WTC11 (cell line): ENCODE data around the gene NUP50. TPM values are rescaled to one million over a fixed set of nuclear protein-coding genes. Genes with fewer than 3 reads are reported as not detected.

ENCODE experiments used
- ATAC-seq: fragments of 200-7000 bp; cut with Tn5 transposase; 2 replicates; pipeline ENCODE4 v1.10.0; 2021; ENCODE audit warnings: mild to moderate bottlenecking, moderate library complexity
- CTCF ChIA-PET: fragments of 300-600 bp; sonication (Branson Sonifier 250); formaldehyde crosslinking; loops from one replicate; lab custom pipeline; 2021; ENCODE audit warnings: antibody characterized with exemption; lab: Charles Lee
- POLR2A ChIA-PET: fragments of 350-600 bp; sonication (Branson Sonifier 250); formaldehyde crosslinking; loops from one replicate; lab custom pipeline; 2021; ENCODE audit warnings: antibody characterized with exemption; lab: Charles Lee
- DNase-seq: peaks from one replicate; pipeline ENCODE4 v3.0.0; 2021; ENCODE audit warnings: low spot score
- H3K27ac Mint-ChIP-seq: 2 replicates; pipeline ENCODE4 v1.8.0; 2021; ENCODE audit warnings: mixed read lengths
- H3K27me3 Mint-ChIP-seq: 2 replicates; pipeline ENCODE4 v1.8.0; 2021; ENCODE audit warnings: low read depth, mild to moderate bottlenecking, moderate library complexity, mixed read lengths
- H3K36me3 Mint-ChIP-seq: 2 replicates; pipeline ENCODE4 v1.8.0; 2021; ENCODE audit warnings: mixed read lengths
- H3K4me1 Mint-ChIP-seq: 2 replicates; pipeline ENCODE4 v1.8.0; 2022; ENCODE audit warnings: mixed read lengths
- H3K4me3 Mint-ChIP-seq: 2 replicates; pipeline ENCODE4 v1.8.0; 2021; ENCODE audit warnings: mild to moderate bottlenecking, moderate library complexity, mixed read lengths
- H3K9me3 Mint-ChIP-seq: 2 replicates; pipeline ENCODE4 v1.8.0; 2021; ENCODE audit warnings: mixed read lengths
- AFF4 ChIP-seq: sonication (generic); formaldehyde crosslinking; IDR thresholded peaks from 2 replicates; pipeline ENCODE4 v1.8.1; 2023; ENCODE audit warnings: mild to moderate bottlenecking, missing genetic modification reagents, borderline replicate concordance
- FOXJ3 ChIP-seq: sonication (generic); formaldehyde crosslinking; IDR thresholded peaks from 2 replicates; pipeline ENCODE4 v1.9.0; 2021; ENCODE audit warnings: missing genetic modification reagents, mild to moderate bottlenecking, borderline replicate concordance
- GTF2I ChIP-seq: fragments of 250-450 bp; sonication (Bioruptor Pico); conservative IDR thresholded peaks from 2 replicates; pipeline ENCODE4 v1.4.0; 2021; ENCODE audit warnings: mild to moderate bottlenecking
- JUN ChIP-seq: sonication (generic); formaldehyde crosslinking; IDR thresholded peaks from 2 replicates; pipeline ENCODE4 v1.8.0; 2023; ENCODE audit warnings: mild to moderate bottlenecking, missing genetic modification reagents
- PRRX2 ChIP-seq: fragments of 250-450 bp; sonication (Bioruptor Pico); IDR thresholded peaks from 2 replicates; pipeline ENCODE4 v1.8.0; 2021; ENCODE audit warnings: mild to moderate bottlenecking
- SOX15 ChIP-seq: fragments of 250-450 bp; sonication (Bioruptor Pico); IDR thresholded peaks from 2 replicates; pipeline ENCODE4 v1.9.0; 2021; ENCODE audit warnings: mild to moderate bottlenecking
- STAT6 ChIP-seq: sonication (generic); formaldehyde crosslinking; conservative IDR thresholded peaks from 2 replicates; pipeline ENCODE4 v1.8.1; 2023; ENCODE audit warnings: mild to moderate bottlenecking, low read depth, missing genetic modification reagents, moderate library complexity
- ZBTB21 ChIP-seq: sonication (generic); formaldehyde crosslinking; IDR thresholded peaks from 2 replicates; pipeline ENCODE4 v1.8.1; 2023; ENCODE audit warnings: mild to moderate bottlenecking, missing genetic modification reagents, borderline replicate concordance
- ZNF219 ChIP-seq: sonication (generic); formaldehyde crosslinking; IDR thresholded peaks from 2 replicates; pipeline ENCODE4 v1.8.0; 2023; ENCODE audit warnings: missing genetic modification reagents, mild to moderate bottlenecking, borderline replicate concordance
- ZNF425 ChIP-seq: fragments of 250-450 bp; sonication (Bioruptor Pico); conservative IDR thresholded peaks from 2 replicates; pipeline ENCODE4 v1.9.0; 2021; ENCODE audit warnings: mild to moderate bottlenecking
- ZNF532 ChIP-seq: fragments of 250-450 bp; sonication (Bioruptor Pico); IDR thresholded peaks from 2 replicates; pipeline ENCODE4 v1.9.0; 2021; ENCODE audit warnings: mild to moderate bottlenecking, borderline replicate concordance
- total RNA-seq: library from RNA; stranded (reverse); gene quantifications from 3 replicates; pipeline ENCODE4 v1.2.3, GENCODE V29; 2021
- TF ChIP-seq, protein P1 (sequence below): sonication (generic); formaldehyde crosslinking; IDR thresholded peaks from 2 replicates; pipeline ENCODE4 v1.8.0; 2023; ENCODE audit warnings: missing genetic modification reagents, mild to moderate bottlenecking, borderline replicate concordance
- TF ChIP-seq, protein P2 (sequence below): sonication (generic); formaldehyde crosslinking; IDR thresholded peaks from 2 replicates; pipeline ENCODE4 v1.8.1; 2023; ENCODE audit warnings: mild to moderate bottlenecking, missing genetic modification reagents, moderate library complexity

The NUP50 gene
- total RNA-seq, 1 experiment from 2014 or later: 131 TPM

DNA sequence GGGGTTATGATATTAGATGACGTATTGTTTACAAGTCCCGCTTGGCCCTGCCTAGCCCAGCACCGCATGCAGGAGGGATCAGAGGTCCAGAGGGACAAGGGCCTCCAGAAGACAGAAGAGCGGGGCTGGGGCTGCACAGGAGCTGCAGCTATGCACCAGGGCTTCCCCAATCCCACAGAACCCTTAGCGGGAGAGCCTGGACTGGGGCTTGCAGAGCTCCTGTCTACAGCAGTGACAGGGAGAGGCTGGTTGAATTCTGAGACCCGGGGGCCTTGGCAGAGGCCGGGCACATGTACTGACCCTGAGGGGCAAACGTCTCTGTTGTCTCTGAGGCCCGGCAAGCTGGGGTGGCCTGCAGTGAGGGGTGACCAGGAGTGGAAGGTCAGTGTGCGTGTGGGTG lies 70.1 kb downstream of the NUP50 start (continued):
- TF ChIP-seq, protein P1, sequence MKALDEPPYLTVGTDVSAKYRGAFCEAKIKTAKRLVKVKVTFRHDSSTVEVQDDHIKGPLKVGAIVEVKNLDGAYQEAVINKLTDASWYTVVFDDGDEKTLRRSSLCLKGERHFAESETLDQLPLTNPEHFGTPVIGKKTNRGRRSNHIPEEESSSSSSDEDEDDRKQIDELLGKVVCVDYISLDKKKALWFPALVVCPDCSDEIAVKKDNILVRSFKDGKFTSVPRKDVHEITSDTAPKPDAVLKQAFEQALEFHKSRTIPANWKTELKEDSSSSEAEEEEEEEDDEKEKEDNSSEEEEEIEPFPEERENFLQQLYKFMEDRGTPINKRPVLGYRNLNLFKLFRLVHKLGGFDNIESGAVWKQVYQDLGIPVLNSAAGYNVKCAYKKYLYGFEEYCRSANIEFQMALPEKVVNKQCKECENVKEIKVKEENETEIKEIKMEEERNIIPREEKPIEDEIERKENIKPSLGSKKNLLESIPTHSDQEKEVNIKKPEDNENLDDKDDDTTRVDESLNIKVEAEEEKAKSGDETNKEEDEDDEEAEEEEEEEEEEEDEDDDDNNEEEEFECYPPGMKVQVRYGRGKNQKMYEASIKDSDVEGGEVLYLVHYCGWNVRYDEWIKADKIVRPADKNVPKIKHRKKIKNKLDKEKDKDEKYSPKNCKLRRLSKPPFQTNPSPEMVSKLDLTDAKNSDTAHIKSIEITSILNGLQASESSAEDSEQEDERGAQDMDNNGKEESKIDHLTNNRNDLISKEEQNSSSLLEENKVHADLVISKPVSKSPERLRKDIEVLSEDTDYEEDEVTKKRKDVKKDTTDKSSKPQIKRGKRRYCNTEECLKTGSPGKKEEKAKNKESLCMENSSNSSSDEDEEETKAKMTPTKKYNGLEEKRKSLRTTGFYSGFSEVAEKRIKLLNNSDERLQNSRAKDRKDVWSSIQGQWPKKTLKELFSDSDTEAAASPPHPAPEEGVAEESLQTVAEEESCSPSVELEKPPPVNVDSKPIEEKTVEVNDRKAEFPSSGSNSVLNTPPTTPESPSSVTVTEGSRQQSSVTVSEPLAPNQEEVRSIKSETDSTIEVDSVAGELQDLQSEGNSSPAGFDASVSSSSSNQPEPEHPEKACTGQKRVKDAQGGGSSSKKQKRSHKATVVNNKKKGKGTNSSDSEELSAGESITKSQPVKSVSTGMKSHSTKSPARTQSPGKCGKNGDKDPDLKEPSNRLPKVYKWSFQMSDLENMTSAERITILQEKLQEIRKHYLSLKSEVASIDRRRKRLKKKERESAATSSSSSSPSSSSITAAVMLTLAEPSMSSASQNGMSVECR (CRISPR knock-in tag): no peak

DNA sequence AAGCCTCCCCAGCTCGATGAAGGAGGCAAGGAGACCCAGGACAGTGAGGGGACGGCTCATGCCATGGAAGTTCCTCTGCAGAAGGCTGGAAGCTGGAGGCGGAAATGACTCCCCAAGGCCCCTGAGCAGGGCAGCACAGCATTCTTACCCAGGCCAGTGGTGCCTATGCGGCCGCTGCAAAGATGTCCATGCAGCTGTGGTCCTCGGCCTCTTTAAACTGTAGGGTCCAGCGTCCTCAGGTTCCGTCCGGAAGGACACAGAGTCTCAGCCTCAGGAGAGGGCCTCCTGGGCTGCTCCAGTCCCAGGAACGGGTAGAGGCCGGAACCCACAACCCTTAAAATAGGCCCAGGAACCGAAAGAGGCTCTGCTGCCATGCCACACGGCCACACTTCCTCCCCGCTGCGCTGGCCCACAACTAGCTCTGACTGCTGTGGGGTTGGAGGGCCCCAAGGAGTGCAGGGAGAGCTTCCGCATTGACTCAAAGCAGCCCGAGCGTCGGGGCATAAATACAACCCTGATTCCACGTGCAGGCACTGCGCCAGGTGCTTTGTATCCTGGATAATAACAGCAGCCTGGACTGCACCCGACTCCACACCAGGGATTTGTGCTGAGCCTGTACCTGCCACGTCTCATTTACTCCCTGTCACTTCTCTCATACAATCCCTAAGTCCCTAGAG lies 71.5 kb downstream of the NUP50 start:
- POLR2A ChIA-PET: no interaction called here
- no peak for DNase-seq
- Mint-ChIP-seq H3K9me3 (no peaks in the 10 kb centered on the region), H3K27me3 (peaks cover 7% of the 10 kb centered on the region), H3K36me3 (0 out of 2 replicates have a peak, but pooled peaks cover 3% of the 10 kb centered on the region), H3K4me3 (no peak overlapping the region), H3K27ac (no peak overlapping the region), H3K4me1 (peaks cover 17% of the 10 kb centered on the region)
- CTCF ChIA-PET: interaction anchor here (0.6 to 2.4 kb wide), 2 partner anchors 21 to 26 kb away, joined by 3 to 7 read pairs; no protein-coding TSS in a partner anchor
- ATAC-seq: no peak
- TF ChIP-seq SOX15 (CRISPR knock-in tag): no peak
- no peak for TF ChIP-seq JUN (CRISPR knock-in tag)
- TF ChIP-seq, protein P2, sequence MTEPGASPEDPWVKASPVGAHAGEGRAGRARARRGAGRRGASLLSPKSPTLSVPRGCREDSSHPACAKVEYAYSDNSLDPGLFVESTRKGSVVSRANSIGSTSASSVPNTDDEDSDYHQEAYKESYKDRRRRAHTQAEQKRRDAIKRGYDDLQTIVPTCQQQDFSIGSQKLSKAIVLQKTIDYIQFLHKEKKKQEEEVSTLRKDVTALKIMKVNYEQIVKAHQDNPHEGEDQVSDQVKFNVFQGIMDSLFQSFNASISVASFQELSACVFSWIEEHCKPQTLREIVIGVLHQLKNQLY (CRISPR knock-in tag): no peak
- TF ChIP-seq STAT6: no peak
- TF ChIP-seq ZNF532 (CRISPR knock-in tag): no peak
- TF ChIP-seq FOXJ3: no peak
- no peak for TF ChIP-seq ZBTB21 (CRISPR knock-in tag)
- no peak for TF ChIP-seq GTF2I (CRISPR knock-in tag)
- TF ChIP-seq PRRX2 (CRISPR knock-in tag): no peak
- no peak for TF ChIP-seq ZNF219 (CRISPR knock-in tag)
- no peak for TF ChIP-seq ZNF425
- TF ChIP-seq AFF4 (CRISPR knock-in tag): no peak
